ENCODE measurements around the gene TRIM41. TPM values are rescaled to one million over a fixed set of nuclear protein-coding genes. Genes with fewer than 3 reads are reported as not detected.

TRIM41 gene
- total and polyA plus RNA-seq, 9 of the 15 experiments (the other 6 are each of a cell fraction or from before 2014, with no cell fraction given), result 1.8 to 47.6 (median 20.9) TPM

- TF ChIP-seq RERE (CRISPR knock-in tag; IDR thresholded peaks at IDR 0.05; ENCODE audit: borderline replicate concordance) (no peak), CEBPG (CRISPR knock-in tag; IDR thresholded peaks at IDR 0.05) (no peak), CEBPG (tag; conservative IDR thresholded peaks at IDR 0.05 in 1 of 2, IDR thresholded peaks at IDR 0.05 in 1 of 2) (no peak), CAMTA2 (CRISPR knock-in tag; conservative IDR thresholded peaks at IDR 0.05) (0 out of 2 replicates have a peak, but pooled peaks have one; percentile 22), ZZZ3 (IDR thresholded peaks at IDR 0.05) (peak; percentile 82; the same call in 1 of the 2 replicates), SMARCC2 (IDR thresholded peaks at IDR 0.05; ENCODE audit: low read depth) (no peak), MCM3 (IDR thresholded peaks at IDR 0.05) (no peak), TCF7 (IDR thresholded peaks at IDR 0.05; ENCODE audit: borderline replicate concordance) (no peak), LCOR (CRISPR knock-in tag; IDR thresholded peaks at IDR 0.05) (no peak), VEZF1 (CRISPR knock-in tag; IDR thresholded peaks at IDR 0.05) (peak; percentile 77; the same call in 1 of the 2 replicates), RBM34 (IDR thresholded peaks at IDR 0.05; ENCODE audit: borderline replicate concordance, insufficient read depth, low read length) (no peak), ZNF133 (CRISPR knock-in tag; IDR thresholded peaks at IDR 0.05) (no peak), ZNF586 (CRISPR knock-in tag; conservative IDR thresholded peaks at IDR 0.05) (no peak), XRCC4 (IDR thresholded peaks at IDR 0.05; ENCODE audit: extremely low read depth, insufficient read depth, insufficient read length) (no peak), YBX1 (IDR thresholded peaks at IDR 0.05) (no peak), HOMEZ (CRISPR knock-in tag; IDR thresholded peaks at IDR 0.05) (no peak), TOE1 (IDR thresholded peaks at IDR 0.05; ENCODE audit: borderline replicate concordance) (no peak; the same call in 1 of the 2 replicates), TOE1 (CRISPR knock-in tag; IDR thresholded peaks at IDR 0.05; ENCODE audit: borderline replicate concordance, low read depth) (no peak), TEAD4 (IDR thresholded peaks at IDR 0.05; ENCODE audit: low read length) (no peak), TEAD4 (CRISPR knock-in tag; IDR thresholded peaks at IDR 0.05; ENCODE audit: borderline replicate concordance) (no peak), RBM15 (IDR thresholded peaks at IDR 0.05; ENCODE audit: insufficient read depth, low read length) (no peak)
These were observed 23.4 kb downstream of the TRIM41 start (continued) for GRCh38 chr5:181246276-181247049.

Measured in K562 (cell line).